ENCODE measurements around the gene MRPS6. TPM values are rescaled to one million over a fixed set of nuclear protein-coding genes. Genes with fewer than 3 reads are reported as not detected.

MRPS6 gene
- total RNA-seq, 1 donor, result 19.2 TPM

DNA sequence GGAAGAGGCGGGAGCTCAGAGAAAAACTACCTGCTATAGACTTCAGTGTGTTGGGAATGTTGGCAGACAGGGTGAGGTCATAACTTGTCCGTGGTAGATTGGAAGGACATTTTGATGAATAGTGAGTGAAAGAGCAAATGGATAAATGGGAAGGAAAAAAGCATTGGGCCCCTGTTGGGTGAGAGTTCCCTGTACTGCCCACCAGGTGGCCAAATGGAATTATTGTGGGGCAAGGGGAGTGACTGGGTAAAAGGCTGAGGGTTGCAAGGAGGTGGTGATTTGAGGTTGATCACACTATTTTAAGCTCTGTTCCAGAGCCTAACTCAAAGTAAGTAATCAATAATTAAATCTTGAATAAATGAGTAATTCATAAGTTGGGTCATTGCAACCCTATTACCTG is 60.4 kb downstream of the MRPS6 start:
- H3K4me1 ChIP-seq (ENCODE audit: insufficient read depth, low read length), result peaks cover 19% of the 10 kb centered on the region
- TF ChIP-seq CTCF (IDR thresholded peaks at IDR 0.05; ENCODE audit: extremely low read depth, low read depth, low read length), result peak; percentile 28

DNA sequence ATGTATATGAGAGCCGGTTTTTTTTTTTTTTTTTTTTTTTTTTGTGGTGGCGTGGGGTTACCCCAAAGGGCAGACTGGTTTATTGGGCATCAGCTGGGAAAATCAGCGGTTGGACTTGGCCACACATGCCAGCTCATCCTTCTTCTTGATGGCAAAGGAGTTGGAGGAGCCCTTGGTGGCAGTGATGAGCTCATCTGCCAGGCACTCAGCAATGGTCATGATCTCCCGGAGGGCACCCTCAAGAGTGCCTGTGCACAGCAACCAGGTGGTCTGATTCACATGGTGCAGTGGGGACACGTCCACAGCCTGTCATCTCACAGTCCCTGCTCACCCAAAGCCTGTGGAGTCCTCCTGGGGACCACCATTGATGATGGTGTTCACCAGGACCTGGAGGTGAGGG is 62.0 kb downstream of the MRPS6 start:
- peaks cover 5% of the 10 kb centered on the region for H3K4me1 ChIP-seq (ENCODE audit: insufficient read depth, low read length)
- no peak overlapping the region for H3K4me2 ChIP-seq (ENCODE audit: insufficient read depth, low read length)
- H3K36me3 ChIP-seq (ENCODE audit: insufficient read depth, low read length), result no peaks in the 10 kb centered on the region
- no peak for DNase-seq (ENCODE audit: insufficient read length, low spot score, missing footprints)
- H3K9me3 ChIP-seq (ENCODE audit: low read depth, low read length), result no peaks in the 10 kb centered on the region
- H2AFZ ChIP-seq (ENCODE audit: low read length), result no peak overlapping the region
- H3K27ac ChIP-seq (ENCODE audit: low read depth, low read length), result no peak overlapping the region
- TF ChIP-seq CTCF (IDR thresholded peaks at IDR 0.05; ENCODE audit: extremely low read depth, low read depth, low read length), result no peak
- peaks cover 3% of the 10 kb centered on the region for H4K20me1 ChIP-seq (ENCODE audit: insufficient read depth, low read length)
- H3K4me3 ChIP-seq (ENCODE audit: insufficient read depth, low read length), result no peak overlapping the region
- H3K27me3 ChIP-seq (ENCODE audit: insufficient read depth, low read length), result no peaks in the 10 kb centered on the region
- H3K79me2 ChIP-seq (ENCODE audit: insufficient read depth, low read length), result peaks cover 76% of the 10 kb centered on the region

More for the DNA sequence above, 60.4 kb downstream of the MRPS6 start:
- Histone ChIP-seq H3K79me2 (ENCODE audit: insufficient read depth, low read length) (peaks cover 68% of the 10 kb centered on the region), H3K4me3 (ENCODE audit: insufficient read depth, low read length) (no peak overlapping the region), H3K27me3 (ENCODE audit: insufficient read depth, low read length) (no peaks in the 10 kb centered on the region), H2AFZ (ENCODE audit: low read length) (no peak overlapping the region), H4K20me1 (ENCODE audit: insufficient read depth, low read length) (peaks cover 10% of the 10 kb centered on the region), H3K36me3 (ENCODE audit: insufficient read depth, low read length) (no peaks in the 10 kb centered on the region), H3K9me3 (ENCODE audit: low read depth, low read length) (no peaks in the 10 kb centered on the region), H3K4me2 (ENCODE audit: insufficient read depth, low read length) (no peak overlapping the region), H3K27ac (ENCODE audit: low read depth, low read length) (no peak overlapping the region)
- DNase-seq (ENCODE audit: insufficient read length, low spot score, missing footprints), result no peak

DNA sequence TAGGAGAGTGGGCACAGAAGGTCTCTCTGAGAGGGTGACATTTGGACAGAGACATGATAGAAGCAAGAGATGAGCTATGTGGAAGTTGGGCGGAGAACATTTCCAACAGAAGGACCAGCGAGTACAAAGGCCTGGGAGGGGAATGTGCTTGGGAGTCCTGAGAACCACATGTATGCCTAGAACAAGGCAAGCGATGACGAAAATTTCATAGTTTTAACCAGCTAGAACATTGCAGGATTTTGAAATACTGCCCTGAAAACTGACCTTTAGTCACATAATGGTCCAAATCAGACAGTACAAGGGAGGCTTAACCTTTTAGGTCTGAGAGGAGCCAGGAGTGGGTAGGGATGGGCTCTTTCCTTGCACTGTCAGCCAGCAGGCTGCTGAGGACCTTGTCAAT is 68.0 kb downstream of the MRPS6 start:
- Histone ChIP-seq H2AFZ (ENCODE audit: low read length) (no peak overlapping the region), H3K36me3 (ENCODE audit: insufficient read depth, low read length) (peaks cover 25% of the 10 kb centered on the region), H3K4me2 (ENCODE audit: insufficient read depth, low read length) (no peak overlapping the region), H3K9me3 (ENCODE audit: low read depth, low read length) (no peaks in the 10 kb centered on the region), H4K20me1 (ENCODE audit: insufficient read depth, low read length) (peaks cover 8% of the 10 kb centered on the region), H3K4me1 (ENCODE audit: insufficient read depth, low read length) (no peaks in the 10 kb centered on the region), H3K27ac (ENCODE audit: low read depth, low read length) (no peak overlapping the region), H3K4me3 (ENCODE audit: insufficient read depth, low read length) (no peak overlapping the region), H3K79me2 (ENCODE audit: insufficient read depth, low read length) (peaks cover 47% of the 10 kb centered on the region), H3K27me3 (ENCODE audit: insufficient read depth, low read length) (no peaks in the 10 kb centered on the region)
- no peak for TF ChIP-seq CTCF (IDR thresholded peaks at IDR 0.05; ENCODE audit: extremely low read depth, low read depth, low read length)
- no peak for DNase-seq (ENCODE audit: insufficient read length, low spot score, missing footprints)

DNA sequence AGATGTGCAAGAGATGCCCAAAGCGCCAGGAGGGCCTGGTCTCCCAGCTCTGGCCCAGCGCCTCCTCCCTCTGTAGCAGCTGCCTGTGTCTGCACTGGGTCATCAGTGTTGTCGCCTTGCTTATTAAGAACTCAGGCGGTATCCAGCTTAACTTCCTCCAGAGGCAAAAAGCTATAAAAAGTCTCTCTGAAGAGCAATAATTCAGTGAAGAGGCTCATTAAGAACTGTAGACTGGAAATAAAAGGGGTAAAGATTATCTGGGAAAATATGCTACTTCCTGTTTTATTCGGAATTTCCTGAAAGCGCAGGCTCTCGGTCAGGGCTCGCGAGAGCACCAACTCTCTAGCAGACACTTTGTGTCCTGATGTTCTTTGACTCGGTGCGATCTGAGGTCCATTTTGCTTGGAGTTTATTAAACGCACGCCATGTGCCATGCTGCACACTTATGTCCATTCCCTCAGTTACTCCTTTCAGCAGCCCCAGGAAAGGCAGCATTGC is 70.4 kb downstream of the MRPS6 start:
- H3K79me2 ChIP-seq (ENCODE audit: insufficient read depth, low read length), result peaks cover 38% of the 10 kb centered on the region
- H2AFZ ChIP-seq (ENCODE audit: low read length), result no peak overlapping the region
- H3K4me1 ChIP-seq (ENCODE audit: insufficient read depth, low read length), result peaks cover 13% of the 10 kb centered on the region
- no peak overlapping the region for H3K27ac ChIP-seq (ENCODE audit: low read depth, low read length)
- no peaks in the 10 kb centered on the region for H3K9me3 ChIP-seq (ENCODE audit: low read depth, low read length)
- TF ChIP-seq CTCF (IDR thresholded peaks at IDR 0.05; ENCODE audit: extremely low read depth, low read depth, low read length), result no peak
- H3K27me3 ChIP-seq (ENCODE audit: insufficient read depth, low read length), result no peaks in the 10 kb centered on the region
- H4K20me1 ChIP-seq (ENCODE audit: insufficient read depth, low read length), result peaks cover 8% of the 10 kb centered on the region
- no peak overlapping the region for H3K4me3 ChIP-seq (ENCODE audit: insufficient read depth, low read length)
- DNase-seq (ENCODE audit: insufficient read length, low spot score, missing footprints), result no peak
- H3K36me3 ChIP-seq (ENCODE audit: insufficient read depth, low read length), result peaks cover 25% of the 10 kb centered on the region
- no peak overlapping the region for H3K4me2 ChIP-seq (ENCODE audit: insufficient read depth, low read length)
